IMR-90 (cell line): ENCODE results near the gene SLC25A34. TPM values are rescaled to one million over a fixed set of nuclear protein-coding genes. Genes with fewer than 3 reads are reported as not detected.

Experiments
- ATAC-seq: fragments of 200-7000 bp; cut with Tn5 transposase; 2 replicates; pipeline ENCODE4 v1.9.1; 2020; ENCODE audit warnings: low read depth, mild to moderate bottlenecking, moderate library complexity
- BruUV-seq: library from RNA; stranded (reverse); fragments of 400-500 nt; replicated peaks from 2 replicates; lab custom pipeline; 2021; lab: Mats Ljungman, UMichigan
- CTCF ChIA-PET: fragments of 300-600 bp; formaldehyde crosslinking; extraction: SDS; loops from one replicate; lab custom pipeline; 2021; ENCODE audit warnings: antibody characterized with exemption; lab: Yijun Ruan, JAX
- POLR2A ChIA-PET: fragments of 300-600 bp; sonication (Branson Sonifier 250); formaldehyde crosslinking; loops from one replicate; lab custom pipeline; 2022; ENCODE audit warnings: antibody characterized with exemption; ENCODE audit not compliant: unreplicated experiment; lab: Charles Lee
- DNase-seq: peaks from one replicate; pipeline ENCODE4 v3.0.0; 2013
- H2AFZ ChIP-seq: replicated peaks from 2 replicates; pipeline ENCODE3; 2013; ENCODE audit warnings: low read length, mild to moderate bottlenecking; ENCODE audit not compliant: poor library complexity
- H2AK5ac ChIP-seq: 2 replicates; pipeline ENCODE4 v1.6.1; 2013; ENCODE audit warnings: low read depth, low read length, inconsistent platforms
- H2AK9ac ChIP-seq: replicated peaks from 2 replicates; pipeline ENCODE3; 2013; ENCODE audit warnings: mild to moderate bottlenecking, low read depth, low read length, moderate library complexity; ENCODE audit not compliant: poor library complexity
- H2BK120ac ChIP-seq: 2 replicates; pipeline ENCODE4 v1.6.1; 2013; ENCODE audit warnings: low read depth, low read length, inconsistent platforms
- H2BK15ac ChIP-seq: 3 replicates; pipeline ENCODE4 v1.6.1; 2013; ENCODE audit warnings: low read depth, low read length, inconsistent platforms
- H2BK20ac ChIP-seq: 2 replicates; pipeline ENCODE4 v1.6.1; 2013; ENCODE audit warnings: low read depth, mild to moderate bottlenecking, inconsistent platforms, low read length, moderate library complexity
- H2BK5ac ChIP-seq: 2 replicates; pipeline ENCODE4 v1.6.1; 2013; ENCODE audit warnings: mild to moderate bottlenecking, low read depth, low read length, inconsistent platforms; ENCODE audit not compliant: poor library complexity, severe bottlenecking
- H3K14ac ChIP-seq: replicated peaks from 2 replicates; pipeline ENCODE4 v1.6.1; 2013; ENCODE audit warnings: low read depth, low read length, inconsistent platforms
- H3K18ac ChIP-seq: 2 replicates; pipeline ENCODE4 v1.6.1; 2013; ENCODE audit warnings: low read depth, low read length, control low read depth
- H3K23ac ChIP-seq: 2 replicates; pipeline ENCODE4 v1.6.1; 2013; ENCODE audit warnings: low read depth, low read length, inconsistent platforms
- H3K27ac ChIP-seq: 2 replicates; pipeline ENCODE4 v1.5.1; 2013; ENCODE audit warnings: mild to moderate bottlenecking, control low read depth, low read length; ENCODE audit not compliant: insufficient read depth
- H3K27me3 ChIP-seq: 2 replicates; pipeline ENCODE4 v1.6.1; 2013; ENCODE audit warnings: low read length; ENCODE audit not compliant: control insufficient read depth, insufficient read depth
- H3K36me3 ChIP-seq: 2 replicates; pipeline ENCODE4 v1.6.1; 2013; ENCODE audit warnings: low read length, mixed read lengths; ENCODE audit not compliant: control insufficient read depth, insufficient read depth
- H3K4ac ChIP-seq: 2 replicates; pipeline ENCODE4 v1.6.1; 2013; ENCODE audit warnings: low read depth, low read length, inconsistent platforms
- H3K4me1 ChIP-seq: 2 replicates; pipeline ENCODE4 v1.6.1; 2013; ENCODE audit warnings: low read length, mixed read lengths; ENCODE audit not compliant: control insufficient read depth, insufficient read depth
- H3K4me2 ChIP-seq: 2 replicates; pipeline ENCODE4 v1.6.1; 2013; ENCODE audit warnings: low read depth, mild to moderate bottlenecking, control low read depth, low read length, moderate library complexity
- H3K4me3 ChIP-seq: 2 replicates; pipeline ENCODE4 v1.5.1; 2013; ENCODE audit warnings: low read depth, mild to moderate bottlenecking, control low read depth, low read length, moderate library complexity; ENCODE audit not compliant: insufficient read depth
- H3K56ac ChIP-seq: 2 replicates; pipeline ENCODE4 v1.6.1; 2013; ENCODE audit warnings: low read length, inconsistent platforms; ENCODE audit not compliant: insufficient read depth; ENCODE audit errors: extremely low read depth
- H3K79me1 ChIP-seq, 2 experiments: 2 replicates each; pipeline ENCODE4 v1.6.1; 2013; ENCODE audit warnings: low read length in 2 of 2, inconsistent platforms in 1 of 2, low read depth in 1 of 2
- H3K9ac ChIP-seq: 2 replicates; pipeline ENCODE4 v1.6.1; 2013; ENCODE audit warnings: low read depth, low read length, control low read depth
- H3K9me1 ChIP-seq: 2 replicates; pipeline ENCODE4 v1.6.1; 2013; ENCODE audit warnings: low read length, inconsistent platforms; ENCODE audit not compliant: insufficient read depth
- H3K9me3 ChIP-seq: 2 replicates; pipeline ENCODE4 v1.6.1; 2013; ENCODE audit warnings: low read length; ENCODE audit not compliant: control insufficient read depth, insufficient read depth
- H4K20me1 ChIP-seq: 2 replicates; pipeline ENCODE4 v1.6.1; 2013; ENCODE audit warnings: low read length, inconsistent platforms; ENCODE audit not compliant: insufficient read depth
- H4K5ac ChIP-seq: 2 replicates; pipeline ENCODE4 v1.6.1; 2013; ENCODE audit warnings: mild to moderate bottlenecking, low read depth, low read length, control low read depth
- H4K8ac ChIP-seq, 2 experiments: 2 replicates each; pipeline ENCODE4 v1.6.1; 2013; ENCODE audit warnings: low read depth in 2 of 2, low read length in 2 of 2, control low read depth in 1 of 2, inconsistent platforms in 1 of 2
- H4K91ac ChIP-seq: 2 replicates; pipeline ENCODE4 v1.6.1; 2013; ENCODE audit warnings: low read depth, low read length, inconsistent platforms; ENCODE audit not compliant: insufficient read depth
- CEBPB ChIP-seq: IDR thresholded peaks from 2 replicates; pipeline ENCODE4 v1.6.1; 2012; ENCODE audit warnings: low read depth, low read length, improper control_type of control experiment
- CHD1 ChIP-seq: IDR thresholded peaks from 2 replicates; pipeline ENCODE4 v1.6.1; 2012; ENCODE audit warnings: low read depth, low read length, improper control_type of control experiment
- WGBS, 2 experiments: methylation state at CpG; one replicate each; pipeline versions ENCODE4 v1.1.5 to v1.1.7; 2013; ENCODE audit warnings: missing lambda C conversion rate in 2 of 2; ENCODE audit not compliant: insufficient read length in 1 of 2; ENCODE audit errors: extremely low coverage in 2 of 2; 5-methylcytosine and 5-hydroxymethylcytosine counted together
- dilution Hi-C: fragments of 300-500 bp; cut with HindIII; formaldehyde crosslinking; loops from one replicate; pipeline ENCODE4 v1.14.3; 2018; ENCODE audit warnings: low sequenced_read_pairs; ENCODE audit not compliant: unreplicated experiment
- in situ Hi-C: fragments of 300-500 bp; cut with MboI; formaldehyde crosslinking; loops from 3 replicates; pipeline ENCODE4 v1.14.3; 2019; ENCODE audit warnings: low sequenced_read_pairs, inconsistent platforms, mixed read lengths
- intact Hi-C: fragments of 100-400 bp; cut with micrococcal nuclease; formaldehyde crosslinking; loops from 2 replicates; pipeline ENCODE4 v1.10.0; 2022
- polyA plus RNA-seq, 3 experiments: library from polyadenylated mRNA; depleted of rRNA; stranded (reverse); fragments of >200 nt; gene quantifications; 2 replicates each; pipeline ENCODE4 v1.2.3, GENCODE V29; 2012; ENCODE audit warnings: low replicate concordance in 1 of 3
- total RNA-seq: library from RNA; depleted of rRNA; stranded (reverse); fragments of >200 nt; gene quantifications from 2 replicates; pipeline ENCODE4 v1.2.3, GENCODE V29; 2012

The SLC25A34 gene
- total and polyA plus RNA-seq, 2 of the 4 experiments (the other 2 are of a cell fraction): under 0.01 to 0.72 TPM

- no peak overlapping the region for H4K91ac ChIP-seq
- no peak overlapping the region for H3K56ac ChIP-seq
- no peak overlapping the region for H3K27ac ChIP-seq
- no peak overlapping the region for H3K18ac ChIP-seq
- H2AK5ac ChIP-seq: no peak overlapping the region
- ATAC-seq (peak; percentile 90), DNase-seq (peak; percentile 61)
- peaks cover 3% of the 10 kb centered on the region; the same call in 1 of the 2 replicates for H3K36me3 ChIP-seq
- no TSS peak for BruUV-seq
- H4K8ac ChIP-seq: peak overlapping the region in 1 of 2 experiments; percentile 10; a peak in 1 of 4 replicates
- ChIA-PET POLR2A (no interaction called here), CTCF (no interaction called here)
- peaks cover 5% of the 10 kb centered on the region; the same call in 1 of the 2 replicates for H3K4me1 ChIP-seq
- H2BK20ac ChIP-seq: no peak overlapping the region
- in situ Hi-C loops: no loop called here
- no peak overlapping the region for H3K23ac ChIP-seq
- H3K14ac ChIP-seq: no peak overlapping the region
- no peak overlapping the region for H2AK9ac ChIP-seq
- no peak overlapping the region for H2BK15ac ChIP-seq
- dilution Hi-C loops: no loop called here
- H4K20me1 ChIP-seq: peaks cover 77% of the 10 kb centered on the region
- no peaks in the 10 kb centered on the region for H3K27me3 ChIP-seq
- H3K4me2 ChIP-seq: no peak overlapping the region; the same call in 1 of the 2 replicates
- intact Hi-C loops: no loop called here
- H3K9ac ChIP-seq: no peak overlapping the region
- H2AFZ ChIP-seq: no peak overlapping the region
- TF ChIP-seq CEBPB (no peak), CHD1 (no peak)
- H3K79me1 ChIP-seq: peaks cover 30 to 86% of the 10 kb centered on the region in 2 experiments
- H3K9me3 ChIP-seq: no peaks in the 10 kb centered on the region
- H4K5ac ChIP-seq: no peak overlapping the region
- H3K9me1 ChIP-seq: peaks cover 9% of the 10 kb centered on the region; the same call in 1 of the 2 replicates
- H2BK5ac ChIP-seq: no peak overlapping the region
- H2BK120ac ChIP-seq: no peak overlapping the region
- WGBS, 2 experiments: 21% methylated on average over 6 of the region's 11 CpGs; no CpG with 5 or more reads in 1 of the 2 experiments
- no peak overlapping the region for H3K4ac ChIP-seq
- no peak overlapping the region for H3K4me3 ChIP-seq
Measured at GRCh38 chr1:15691434-15692032, 44.5 kb upstream of the SLC25A34 start.
